ENCODE data around the gene PIP4P1. TPM values are rescaled to one million over a fixed set of nuclear protein-coding genes. Genes with fewer than 3 reads are reported as not detected.

PIP4P1 gene
- total and polyA plus RNA-seq, 4 donors = 15.8 to 42.7 (median 26.8) TPM

DNA sequence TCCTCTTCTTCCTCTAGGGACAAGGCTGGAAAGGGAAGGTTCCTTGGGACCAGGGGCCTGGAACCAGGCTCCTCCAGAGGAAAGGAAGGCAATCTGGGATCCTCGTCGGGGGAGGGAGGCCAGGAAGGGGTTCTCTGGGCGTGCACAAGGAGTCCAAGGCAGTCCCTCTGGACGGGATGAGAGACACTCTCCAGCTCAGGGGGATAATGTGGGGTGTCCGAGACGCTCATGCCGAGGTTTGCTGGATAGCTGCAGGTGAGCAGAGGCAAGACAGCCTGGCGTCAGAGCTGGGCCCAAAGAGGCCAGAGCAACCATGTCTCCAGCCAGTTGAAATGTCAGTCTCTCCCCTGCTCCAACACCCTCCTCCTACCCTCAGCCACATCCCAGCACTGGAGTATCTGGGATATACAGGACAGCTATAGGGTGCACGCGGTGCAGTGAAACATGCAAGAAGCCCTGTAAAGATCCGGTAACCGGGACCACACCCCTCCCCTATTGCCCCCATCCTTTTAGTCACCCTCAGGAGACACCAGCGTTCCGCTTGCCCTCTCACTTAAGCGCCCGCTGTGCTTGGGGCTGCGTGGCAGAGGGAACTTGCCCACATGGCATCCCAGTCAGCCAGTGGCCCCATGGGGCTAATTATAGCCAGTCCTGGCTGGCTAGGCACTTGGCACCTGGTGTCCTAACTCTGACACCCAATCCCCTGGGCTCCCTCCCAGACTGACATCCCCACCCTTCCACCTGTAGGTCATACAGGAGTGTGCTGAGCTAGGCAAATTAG, 25.5 kb downstream of the PIP4P1 start, which contains the start of gene KLHL33:
Gene KLHL33 (minus strand): TSS at position 585 of the 781 bp plus-strand sequence. CDS start 355 bp downstream, at position 230.
- Histone ChIP-seq H3K4me1 (ENCODE audit: control insufficient read depth in 1 of 2, insufficient read depth in 2 of 2, low read length in 2 of 2) (no peaks in the 10 kb centered on the region), H3K27me3 (ENCODE audit: control insufficient read depth in 1 of 2, insufficient read depth in 2 of 2, low read length in 1 of 2) (no peaks in the 10 kb centered on the region), H3K27ac (ENCODE audit: low read depth in 1 of 2, low read length in 2 of 2) (no peak within 1 kb of the TSS), H3K36me3 (ENCODE audit: control insufficient read depth in 1 of 2, insufficient read depth in 2 of 2, low read length in 1 of 2) (no peaks in the 10 kb centered on the region), H3K9me3 (ENCODE audit: control insufficient read depth, low read length) (no peaks in the 10 kb centered on the region), H3K4me3 (ENCODE audit: low read length in 2 of 2) (no peak within 1 kb of the TSS)
- intact Hi-C loops (cut with DNase I) = no loop called here
- 80 to 82% methylated on average over 17 of the region's 17 CpGs for WGBS, 2 donors
- ATAC-seq (ENCODE audit: low FRiP score) (peak; percentile 4), DNase-seq (no peak)

DNA sequence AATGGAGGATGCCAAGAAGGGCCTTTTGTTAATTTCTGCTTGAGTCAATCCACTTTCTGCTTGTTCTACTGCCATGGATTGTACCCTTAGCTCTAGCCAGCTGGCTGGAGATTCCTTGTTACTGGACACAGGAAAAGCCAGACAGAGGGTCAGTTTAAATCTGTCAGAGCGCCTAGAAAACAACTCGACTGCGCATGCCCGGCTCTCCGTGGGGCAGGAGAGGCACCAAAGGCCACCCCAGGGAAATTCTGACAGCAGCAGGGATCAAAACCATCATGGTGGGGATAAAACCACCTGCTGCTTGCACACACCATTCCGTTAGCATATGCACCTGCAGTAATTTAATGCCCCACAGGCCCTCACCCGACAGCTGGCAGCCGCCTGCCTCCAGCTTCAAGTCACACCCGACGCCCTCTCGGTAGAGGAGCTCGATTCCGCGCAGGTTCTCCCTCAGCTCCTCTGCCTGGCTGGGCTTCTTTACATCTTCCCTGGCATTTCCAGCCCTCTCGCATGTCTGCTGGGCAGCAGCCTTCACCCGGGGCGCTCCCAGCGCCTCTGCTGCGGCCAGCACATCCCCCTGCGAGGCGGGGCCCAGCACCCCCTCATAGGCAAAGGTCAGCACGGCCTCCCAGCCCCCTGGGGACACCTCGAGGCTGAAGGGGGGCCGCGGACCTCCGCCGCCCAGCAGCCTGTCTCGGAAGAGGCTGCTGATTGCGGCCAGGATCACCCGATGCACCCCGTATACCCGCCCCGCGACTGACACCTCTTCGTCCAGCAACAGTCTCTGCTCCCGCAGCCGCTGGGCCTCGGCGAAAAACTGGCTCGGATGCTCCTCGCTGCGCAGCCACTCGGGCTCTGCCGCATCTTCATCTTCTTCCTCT, 26.3 kb downstream of the PIP4P1 start:
- intact Hi-C loops (cut with DNase I) = no loop called here
- 12 to 15% methylated on average over 44 of the region's 44 CpGs for WGBS, 2 donors

DNA sequence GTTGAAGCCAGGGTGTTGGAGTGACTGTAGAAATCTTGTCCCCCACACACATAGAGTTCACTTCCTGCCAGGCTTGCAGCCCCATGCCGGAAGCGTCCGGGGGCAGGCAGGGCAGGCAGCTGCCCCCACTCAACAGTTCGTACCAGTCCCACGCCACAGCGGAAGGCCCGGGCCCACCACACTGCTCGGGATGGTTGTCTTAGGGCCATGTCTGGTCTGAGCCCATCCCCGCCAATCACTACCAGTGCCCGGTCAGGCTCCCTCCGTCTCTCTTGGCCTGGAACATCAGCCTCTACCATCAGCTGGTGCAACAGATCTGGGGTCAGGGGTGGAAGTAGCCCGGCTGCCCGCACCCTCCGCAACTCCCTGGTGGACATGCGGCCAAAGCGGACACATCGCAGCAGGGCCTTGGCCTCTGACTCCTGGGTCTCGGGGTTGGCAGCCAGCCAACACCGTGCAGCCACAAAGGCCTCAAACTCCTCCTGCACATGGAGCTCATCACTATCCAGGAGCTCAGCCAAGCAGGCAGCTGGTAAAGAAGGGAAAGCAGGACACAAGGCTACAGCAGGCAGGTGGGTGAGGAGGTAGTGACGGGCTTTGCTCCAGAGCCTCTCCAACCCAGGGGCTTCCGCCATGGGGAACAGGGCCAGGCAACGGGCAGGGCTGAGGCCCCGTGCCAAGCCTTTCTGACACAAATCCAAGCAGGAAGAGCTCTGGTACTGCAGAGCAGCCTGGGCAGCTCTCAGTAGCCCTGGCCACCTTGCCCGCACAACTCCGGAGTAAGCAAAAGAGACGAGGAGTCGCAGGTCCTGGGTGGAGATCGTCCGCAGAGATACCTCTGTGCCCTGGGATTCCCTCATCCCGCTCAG, 31.2 kb downstream of the PIP4P1 start:
- H3K27ac ChIP-seq (ENCODE audit: low read depth in 1 of 2, low read length in 2 of 2) = no peak overlapping the region

More for the DNA sequence above, 26.3 kb downstream of the PIP4P1 start:
- ATAC-seq (ENCODE audit: low FRiP score) (peak; percentile 85), DNase-seq (peak; percentile 67 to 87)
- Histone ChIP-seq H3K9me3 (ENCODE audit: control insufficient read depth, low read length) (no peaks in the 10 kb centered on the region), H3K36me3 (ENCODE audit: control insufficient read depth in 1 of 2, insufficient read depth in 2 of 2, low read length in 1 of 2) (no peaks in the 10 kb centered on the region), H3K27ac (ENCODE audit: low read depth in 1 of 2, low read length in 2 of 2) (no peak overlapping the region), H3K4me3 (ENCODE audit: low read length in 2 of 2) (no peak overlapping the region), H3K27me3 (ENCODE audit: control insufficient read depth in 1 of 2, insufficient read depth in 2 of 2, low read length in 1 of 2) (no peaks in the 10 kb centered on the region), H3K4me1 (ENCODE audit: control insufficient read depth in 1 of 2, insufficient read depth in 2 of 2, low read length in 2 of 2) (no peaks in the 10 kb centered on the region)

DNA sequence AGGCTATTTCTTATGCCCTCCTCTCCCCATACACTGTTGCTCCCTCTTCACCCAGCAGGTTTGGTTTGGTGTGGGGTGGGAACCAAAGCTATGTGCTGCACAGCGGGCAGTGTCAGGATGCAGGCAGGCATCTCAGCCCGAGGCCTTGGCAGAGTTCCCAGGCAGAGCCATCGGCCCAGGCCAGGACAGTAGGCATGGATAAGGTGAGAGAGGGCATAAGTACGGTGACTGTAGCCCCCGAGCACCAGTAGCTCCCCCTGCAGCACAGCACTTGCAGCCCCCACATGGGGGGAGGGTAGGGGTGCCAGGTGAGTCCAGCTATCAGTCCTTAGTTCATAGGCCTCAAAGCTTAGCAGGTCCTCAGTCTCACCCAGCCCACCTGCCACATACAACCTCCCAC, 32.4 kb downstream of the PIP4P1 start:
- no peaks in the 10 kb centered on the region for H3K9me3 ChIP-seq (ENCODE audit: control insufficient read depth, low read length)
- intact Hi-C loops (cut with DNase I) = no loop called here
- H3K4me3 ChIP-seq (ENCODE audit: low read length in 2 of 2) = no peak overlapping the region
- ATAC-seq (ENCODE audit: low FRiP score) (peak; percentile 36), DNase-seq (no peak)
- no peaks in the 10 kb centered on the region for H3K36me3 ChIP-seq (ENCODE audit: control insufficient read depth in 1 of 2, insufficient read depth in 2 of 2, low read length in 1 of 2)
- no peaks in the 10 kb centered on the region for H3K4me1 ChIP-seq (ENCODE audit: control insufficient read depth in 1 of 2, insufficient read depth in 2 of 2, low read length in 2 of 2)
- no peak overlapping the region for H3K27ac ChIP-seq (ENCODE audit: low read depth in 1 of 2, low read length in 2 of 2)
- WGBS, 2 donors = 44 to 53% methylated on average over 5 of the region's 5 CpGs
- no peaks in the 10 kb centered on the region for H3K27me3 ChIP-seq (ENCODE audit: control insufficient read depth in 1 of 2, insufficient read depth in 2 of 2, low read length in 1 of 2)

More for the DNA sequence above, 31.2 kb downstream of the PIP4P1 start:
- Histone ChIP-seq H3K4me3 (ENCODE audit: low read length in 2 of 2) (no peak overlapping the region), H3K9me3 (ENCODE audit: control insufficient read depth, low read length) (no peaks in the 10 kb centered on the region), H3K27me3 (ENCODE audit: control insufficient read depth in 1 of 2, insufficient read depth in 2 of 2, low read length in 1 of 2) (no peaks in the 10 kb centered on the region), H3K4me1 (ENCODE audit: control insufficient read depth in 1 of 2, insufficient read depth in 2 of 2, low read length in 2 of 2) (no peaks in the 10 kb centered on the region), H3K36me3 (ENCODE audit: control insufficient read depth in 1 of 2, insufficient read depth in 2 of 2, low read length in 1 of 2) (no peaks in the 10 kb centered on the region)
- intact Hi-C loops (cut with DNase I) = no loop called here
- no peak for DNase-seq
- 66 to 72% methylated on average over 30 of the region's 30 CpGs for WGBS, 2 donors
- no peak for ATAC-seq (ENCODE audit: low FRiP score)

DNA sequence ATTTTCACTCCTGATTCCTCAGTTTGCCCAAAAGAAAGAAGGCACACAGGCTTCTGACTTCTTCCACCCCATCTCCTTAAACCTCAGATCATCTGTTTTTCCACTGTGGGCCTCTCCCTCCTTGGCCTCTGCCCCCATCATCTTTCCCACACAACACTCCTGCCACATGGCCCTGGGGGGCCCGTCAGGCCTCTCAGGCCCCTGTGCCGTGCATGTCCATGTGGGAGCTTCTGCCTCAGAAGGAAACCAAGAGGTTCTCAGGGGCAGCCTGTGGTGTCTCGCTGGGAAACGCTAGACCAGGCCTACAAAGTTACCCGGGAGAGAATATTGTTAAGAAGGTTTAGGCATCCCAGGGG, 33.2 kb downstream of the PIP4P1 start:
- Histone ChIP-seq H3K4me1 (ENCODE audit: control insufficient read depth in 1 of 2, insufficient read depth in 2 of 2, low read length in 2 of 2) (no peaks in the 10 kb centered on the region), H3K27ac (ENCODE audit: low read depth in 1 of 2, low read length in 2 of 2) (no peak overlapping the region), H3K27me3 (ENCODE audit: control insufficient read depth in 1 of 2, insufficient read depth in 2 of 2, low read length in 1 of 2) (no peaks in the 10 kb centered on the region), H3K9me3 (ENCODE audit: control insufficient read depth, low read length) (no peaks in the 10 kb centered on the region), H3K4me3 (ENCODE audit: low read length in 2 of 2) (no peak overlapping the region), H3K36me3 (ENCODE audit: control insufficient read depth in 1 of 2, insufficient read depth in 2 of 2, low read length in 1 of 2) (no peaks in the 10 kb centered on the region)
- 76 to 87% methylated on average over 5 of the region's 5 CpGs for WGBS, 2 donors
- ATAC-seq (ENCODE audit: low FRiP score) = no peak
- DNase-seq = no peak
- intact Hi-C loops (cut with DNase I) = no loop called here

DNA sequence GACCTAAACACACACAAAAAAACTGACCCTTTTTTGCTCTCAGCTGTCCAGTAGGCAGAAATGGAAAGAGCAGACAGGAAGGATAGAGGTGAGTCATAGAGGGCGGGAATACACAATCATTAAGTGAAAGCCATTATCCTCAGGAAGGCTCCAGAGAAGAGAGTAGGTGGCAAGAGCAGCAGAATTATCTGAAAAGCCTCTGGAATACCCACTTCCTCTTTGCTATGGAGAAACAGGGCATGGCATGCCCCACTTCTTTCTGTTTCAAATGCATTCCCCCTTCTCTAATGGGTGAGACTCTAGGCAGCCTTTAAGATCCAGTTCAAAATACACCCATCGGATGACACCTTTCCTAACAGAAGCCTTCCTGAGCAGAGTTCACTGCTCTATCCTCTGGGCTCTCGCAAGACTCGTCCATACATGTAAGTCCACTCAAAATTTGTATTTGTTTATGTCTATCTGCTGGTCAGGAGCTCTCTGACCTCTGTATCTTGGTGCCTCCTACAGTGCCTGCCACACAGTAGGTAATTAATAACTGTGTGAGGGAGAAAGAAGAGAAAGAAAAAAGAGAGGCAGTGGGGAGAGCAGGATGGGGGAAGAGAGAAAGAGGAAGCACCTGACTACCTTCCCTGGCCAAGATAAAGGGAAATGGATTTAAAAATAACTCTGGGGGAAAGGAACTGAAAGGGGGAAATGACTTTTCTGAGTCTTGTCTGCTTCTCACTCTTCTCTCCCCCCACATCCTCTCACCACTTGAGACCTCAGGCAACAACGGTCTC, 33.8 kb downstream of the PIP4P1 start:
- WGBS, 2 donors = 80 to 85% methylated on average over 5 of the region's 5 CpGs
- ATAC-seq (ENCODE audit: low FRiP score) (no peak), DNase-seq (no peak)
- H3K4me3 ChIP-seq (ENCODE audit: low read length in 2 of 2) = no peak overlapping the region
- H3K36me3 ChIP-seq (ENCODE audit: control insufficient read depth in 1 of 2, insufficient read depth in 2 of 2, low read length in 1 of 2) = no peaks in the 10 kb centered on the region
- H3K27ac ChIP-seq (ENCODE audit: low read depth in 1 of 2, low read length in 2 of 2) = no peak overlapping the region
- H3K27me3 ChIP-seq (ENCODE audit: control insufficient read depth in 1 of 2, insufficient read depth in 2 of 2, low read length in 1 of 2) = no peaks in the 10 kb centered on the region
- intact Hi-C loops (cut with DNase I) = no loop called here
- no peaks in the 10 kb centered on the region for H3K4me1 ChIP-seq (ENCODE audit: control insufficient read depth in 1 of 2, insufficient read depth in 2 of 2, low read length in 2 of 2)
- no peaks in the 10 kb centered on the region for H3K9me3 ChIP-seq (ENCODE audit: control insufficient read depth, low read length)

DNA sequence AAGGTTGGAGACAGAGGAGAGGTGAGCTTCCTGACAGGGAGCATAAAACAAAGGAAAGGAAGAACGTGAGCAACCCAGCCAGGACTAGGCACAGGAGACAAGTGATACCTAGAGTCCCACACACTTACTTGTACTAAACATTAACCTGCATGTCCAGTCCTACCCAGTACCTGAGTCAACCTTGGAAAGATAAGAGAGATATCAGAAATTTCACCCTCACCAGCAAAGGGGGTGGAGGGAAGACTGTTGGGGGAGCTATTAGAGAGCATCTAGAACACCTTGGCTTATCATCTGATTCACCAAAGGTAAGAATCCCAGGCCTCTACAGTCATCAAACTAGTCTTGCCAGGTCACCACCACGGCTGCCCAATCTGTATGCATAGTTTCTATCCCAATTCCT, 36.4 kb downstream of the PIP4P1 start:
- no peak for ATAC-seq (ENCODE audit: low FRiP score)
- Histone ChIP-seq H3K4me3 (ENCODE audit: low read length in 2 of 2) (no peak overlapping the region), H3K4me1 (ENCODE audit: control insufficient read depth in 1 of 2, insufficient read depth in 2 of 2, low read length in 2 of 2) (no peaks in the 10 kb centered on the region), H3K9me3 (ENCODE audit: control insufficient read depth, low read length) (no peaks in the 10 kb centered on the region), H3K27ac (ENCODE audit: low read depth in 1 of 2, low read length in 2 of 2) (no peak overlapping the region), H3K36me3 (ENCODE audit: control insufficient read depth in 1 of 2, insufficient read depth in 2 of 2, low read length in 1 of 2) (no peaks in the 10 kb centered on the region), H3K27me3 (ENCODE audit: control insufficient read depth in 1 of 2, insufficient read depth in 2 of 2, low read length in 1 of 2) (no peaks in the 10 kb centered on the region)
- 31 to 32% methylated on average over 2 of the region's 2 CpGs for WGBS, 2 donors
- intact Hi-C loops (cut with DNase I) = no loop called here
- no peak for DNase-seq

DNA sequence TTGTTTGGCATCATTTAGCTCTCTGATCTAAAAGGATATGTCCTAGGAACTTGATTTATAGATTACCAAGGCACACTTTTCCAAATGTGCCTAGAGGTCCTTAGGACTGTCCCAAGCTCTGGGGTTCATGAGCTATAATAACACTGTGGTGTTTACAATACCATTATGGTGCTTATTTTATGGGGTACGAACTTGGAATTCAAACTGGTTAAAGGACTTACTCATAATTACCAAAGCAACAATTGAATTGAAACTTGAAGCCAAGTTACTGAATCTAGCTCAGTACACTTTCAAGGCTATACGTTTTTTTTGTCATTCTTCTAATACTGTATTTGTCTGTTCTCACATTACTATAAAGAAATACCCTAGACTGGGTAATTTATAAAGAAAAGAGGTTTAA, 38.3 kb downstream of the PIP4P1 start:
- intact Hi-C loops (cut with DNase I) = no loop called here
- Histone ChIP-seq H3K27me3 (ENCODE audit: control insufficient read depth in 1 of 2, insufficient read depth in 2 of 2, low read length in 1 of 2) (no peaks in the 10 kb centered on the region), H3K4me3 (ENCODE audit: low read length in 2 of 2) (no peak overlapping the region), H3K4me1 (ENCODE audit: control insufficient read depth in 1 of 2, insufficient read depth in 2 of 2, low read length in 2 of 2) (no peaks in the 10 kb centered on the region), H3K9me3 (ENCODE audit: control insufficient read depth, low read length) (no peaks in the 10 kb centered on the region), H3K36me3 (ENCODE audit: control insufficient read depth in 1 of 2, insufficient read depth in 2 of 2, low read length in 1 of 2) (no peaks in the 10 kb centered on the region), H3K27ac (ENCODE audit: low read depth in 1 of 2, low read length in 2 of 2) (no peak overlapping the region)
- 25 to 51% methylated on average over 2 of the region's 2 CpGs for WGBS, 2 donors
- ATAC-seq (ENCODE audit: low FRiP score) (no peak), DNase-seq (no peak)
